Measurements from ENCODE around the gene ZNF79. TPM values are rescaled to one million over a fixed set of nuclear protein-coding genes. Genes with fewer than 3 reads are reported as not detected.

ZNF79 gene
- total RNA-seq, 1 experiment from 2014 or later = 13.5 TPM

- no peak for DNase-seq (ENCODE audit: low read depth)
Measured at GRCh38 chr9:127398275-127398647, 25.9 kb upstream of the ZNF79 start.

- DNase-seq (ENCODE audit: low read depth) = no peak
Measured at GRCh38 chr9:127398715-127399400, 25.3 kb upstream of the ZNF79 start.

GRCh38 chr9:127399736-127400269, 24.4 kb upstream of the ZNF79 start:
- no peak for DNase-seq (ENCODE audit: low read depth)

- no peak for DNase-seq (ENCODE audit: low read depth)
Measured at GRCh38 chr9:127402401-127403090, 21.6 kb upstream of the ZNF79 start.

GRCh38 chr9:127403507-127404192, 20.5 kb upstream of the ZNF79 start:
- DNase-seq (ENCODE audit: low read depth) = no peak

- no peak for DNase-seq (ENCODE audit: low read depth)
Measured at GRCh38 chr9:127404631-127405030, 19.6 kb upstream of the ZNF79 start.

GRCh38 chr9:127405344-127406125, 18.6 kb upstream of the ZNF79 start:
- DNase-seq (ENCODE audit: low read depth) = no peak

GRCh38 chr9:127406799-127407491, 17.2 kb upstream of the ZNF79 start:
- DNase-seq (ENCODE audit: low read depth) = no peak

- DNase-seq (ENCODE audit: low read depth) = no peak
Measured at GRCh38 chr9:127407492-127407843, 16.7 kb upstream of the ZNF79 start.

- DNase-seq (ENCODE audit: low read depth) = no peak
Measured at GRCh38 chr9:127411122-127411521, 13.1 kb upstream of the ZNF79 start.

- DNase-seq (ENCODE audit: low read depth) = no peak
Measured at GRCh38 chr9:127415141-127415540, 9.0 kb upstream of the ZNF79 start.

- DNase-seq (ENCODE audit: low read depth) = no peak
Measured at GRCh38 chr9:127415657-127416056, 8.5 kb upstream of the ZNF79 start.

GRCh38 chr9:127417131-127418036, 6.8 kb upstream of the ZNF79 start:
- peak; percentile 87 for DNase-seq (ENCODE audit: low read depth)

GRCh38 chr9:127418037-127418471, 6.1 kb upstream of the ZNF79 start:
- DNase-seq (ENCODE audit: low read depth) = no peak

GRCh38 chr9:127419348-127419747, 4.8 kb upstream of the ZNF79 start:
- no peak for DNase-seq (ENCODE audit: low read depth)

GRCh38 chr9:127421057-127421456, 3.1 kb upstream of the ZNF79 start:
- no peak for DNase-seq (ENCODE audit: low read depth)

- no peak for DNase-seq (ENCODE audit: low read depth)
Measured at GRCh38 chr9:127422133-127422782, 1.9 kb upstream of the ZNF79 start.

GRCh38 chr9:127422787-127423186, 1.4 kb upstream of the ZNF79 start:
- no peak for DNase-seq (ENCODE audit: low read depth)

- DNase-seq (ENCODE audit: low read depth) = no peak
Measured at GRCh38 chr9:127423476-127423933, 677 bp upstream of the ZNF79 start.

GRCh38 chr9:127424676-127424999, 456 bp downstream of the ZNF79 start:
- DNase-seq (ENCODE audit: low read depth) = no peak

Data from Daoy (cell line).